ENCODE data around the gene SMYD1. TPM values are rescaled to one million over a fixed set of nuclear protein-coding genes. Genes with fewer than 3 reads are reported as not detected.

Gene SMYD1
- total RNA-seq, 1 donor from 2014 or later = not detected

DNA sequence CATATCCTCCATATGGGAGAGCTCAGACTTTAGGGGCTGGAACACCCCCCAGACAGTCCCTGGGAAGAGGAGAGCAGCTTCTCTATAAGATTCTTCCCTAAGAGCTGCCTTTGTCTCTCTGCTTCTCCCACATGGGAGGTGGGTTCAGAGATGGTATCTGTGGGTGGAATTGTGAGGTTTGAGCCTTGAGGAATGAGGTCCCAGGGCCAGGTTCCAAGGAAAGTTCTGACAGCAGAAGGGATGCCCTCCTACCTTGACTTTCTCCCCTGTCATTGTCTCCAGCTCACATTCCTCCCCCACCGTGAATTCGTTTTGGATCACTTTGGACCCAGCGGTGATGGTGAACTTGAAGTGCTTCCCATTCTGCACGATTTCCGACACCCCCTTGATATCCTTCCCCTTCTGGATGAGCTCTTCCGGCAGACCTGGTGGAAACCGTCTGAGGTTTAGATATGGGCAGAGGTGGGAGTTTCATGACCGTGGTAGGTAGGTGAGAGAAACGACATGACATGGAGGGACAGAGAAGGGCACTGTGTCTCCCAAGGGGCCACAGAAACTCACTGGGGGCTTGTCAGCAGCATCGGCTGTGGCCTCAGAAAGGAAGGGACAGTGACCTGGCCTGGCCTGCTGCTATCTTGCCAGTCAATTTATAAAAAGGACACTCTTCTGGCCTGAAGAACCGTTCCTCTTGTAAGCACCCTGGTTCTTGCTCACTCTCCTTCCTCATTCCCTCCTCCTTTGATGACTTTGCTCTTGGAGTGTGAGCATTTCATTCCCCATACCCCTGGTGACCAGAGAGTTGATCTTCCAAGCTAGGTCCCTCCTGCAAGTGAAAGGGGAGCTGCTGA is 58.5 kb downstream of the SMYD1 start:
- Mint-ChIP-seq H3K9me3 (no peaks in the 10 kb centered on the region), H3K4me1 (peaks cover 4% of the 10 kb centered on the region), H3K36me3 (no peaks in the 10 kb centered on the region), H3K4me3 (no peak overlapping the region), H3K27me3 (ENCODE audit: insufficient read depth, low read depth) (peaks cover 17% of the 10 kb centered on the region), H3K27ac (no peak overlapping the region)
- Histone ChIP-seq H3F3A (ENCODE audit: low read depth) (no peaks in the 10 kb centered on the region), H3K79me2 (ENCODE audit: low read depth) (no peaks in the 10 kb centered on the region), H3K4me3 (no peak overlapping the region), H3K4me1 (no peaks in the 10 kb centered on the region), H3K9me3 (ENCODE audit: low read depth) (no peaks in the 10 kb centered on the region), H3K36me3 (no peaks in the 10 kb centered on the region), H3K27ac (no peak overlapping the region), H2AFZ (replicated peaks) (no peak overlapping the region), H3K9ac (no peak overlapping the region), H3K27me3 (no peaks in the 10 kb centered on the region), H4K20me1 (ENCODE audit: low read depth) (no peaks in the 10 kb centered on the region), H3K4me2 (no peak overlapping the region)
- DNase-seq (ENCODE audit: low spot score) = no peak
- TF ChIP-seq EZH2 (IDR thresholded peaks at IDR 0.05) (no peak), EZH2phosphoT487 (IDR thresholded peaks at IDR 0.05) (no peak)
- TF ChIP-seq, protein P1, sequence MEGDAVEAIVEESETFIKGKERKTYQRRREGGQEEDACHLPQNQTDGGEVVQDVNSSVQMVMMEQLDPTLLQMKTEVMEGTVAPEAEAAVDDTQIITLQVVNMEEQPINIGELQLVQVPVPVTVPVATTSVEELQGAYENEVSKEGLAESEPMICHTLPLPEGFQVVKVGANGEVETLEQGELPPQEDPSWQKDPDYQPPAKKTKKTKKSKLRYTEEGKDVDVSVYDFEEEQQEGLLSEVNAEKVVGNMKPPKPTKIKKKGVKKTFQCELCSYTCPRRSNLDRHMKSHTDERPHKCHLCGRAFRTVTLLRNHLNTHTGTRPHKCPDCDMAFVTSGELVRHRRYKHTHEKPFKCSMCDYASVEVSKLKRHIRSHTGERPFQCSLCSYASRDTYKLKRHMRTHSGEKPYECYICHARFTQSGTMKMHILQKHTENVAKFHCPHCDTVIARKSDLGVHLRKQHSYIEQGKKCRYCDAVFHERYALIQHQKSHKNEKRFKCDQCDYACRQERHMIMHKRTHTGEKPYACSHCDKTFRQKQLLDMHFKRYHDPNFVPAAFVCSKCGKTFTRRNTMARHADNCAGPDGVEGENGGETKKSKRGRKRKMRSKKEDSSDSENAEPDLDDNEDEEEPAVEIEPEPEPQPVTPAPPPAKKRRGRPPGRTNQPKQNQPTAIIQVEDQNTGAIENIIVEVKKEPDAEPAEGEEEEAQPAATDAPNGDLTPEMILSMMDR (IDR thresholded peaks at IDR 0.05) = no peak

DNA sequence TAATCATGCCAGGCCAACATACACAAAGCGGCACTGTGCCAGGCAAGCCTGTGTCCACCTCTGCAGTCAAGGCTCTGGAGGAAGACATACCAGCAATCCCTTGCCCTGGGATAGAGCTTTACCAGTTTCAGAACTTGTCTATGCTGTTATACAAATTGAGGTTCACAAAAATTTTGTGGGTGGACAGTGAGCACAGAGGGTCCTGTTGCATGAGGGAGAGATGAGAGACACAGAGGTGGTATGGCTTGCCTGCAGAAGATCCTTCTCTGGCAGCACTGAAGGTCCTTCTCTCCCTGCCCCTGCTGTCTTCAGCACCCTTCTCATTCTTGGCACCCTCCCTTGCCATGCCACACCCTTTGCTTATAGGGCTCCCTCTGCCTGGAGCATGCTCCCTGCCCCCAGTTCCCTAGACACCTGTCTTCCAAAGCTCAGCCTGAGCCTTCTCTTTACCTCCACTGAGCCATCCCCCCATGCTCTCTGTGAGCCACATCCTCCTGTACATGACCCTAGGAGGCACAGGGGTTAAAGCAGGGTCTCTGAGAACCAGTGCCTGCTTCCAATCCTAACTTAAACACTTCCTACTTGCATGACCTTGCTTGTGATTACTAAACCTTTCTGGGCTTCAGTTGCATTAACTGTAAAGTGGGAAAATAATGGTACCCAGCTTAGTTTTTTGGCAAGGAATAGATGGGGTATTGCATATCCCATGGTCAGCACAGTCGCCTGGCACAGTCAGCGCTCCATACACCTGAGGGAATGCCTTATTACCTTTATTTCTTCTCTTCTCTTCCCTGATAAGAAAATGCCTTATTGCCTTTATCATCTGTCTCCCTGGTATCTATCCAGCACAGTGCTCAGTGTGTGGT is 59.4 kb downstream of the SMYD1 start:
- no peak overlapping the region for H3K9ac ChIP-seq
- no peak overlapping the region for H2AFZ ChIP-seq (replicated peaks)
- H3K27ac ChIP-seq = no peak overlapping the region
- no peaks in the 10 kb centered on the region for H3K27me3 ChIP-seq
- no peaks in the 10 kb centered on the region for H3F3A ChIP-seq (ENCODE audit: low read depth)
- no peaks in the 10 kb centered on the region for H3K36me3 ChIP-seq
- no peaks in the 10 kb centered on the region for H3K9me3 ChIP-seq (ENCODE audit: low read depth)
- no peak overlapping the region for H3K4me2 ChIP-seq
- TF ChIP-seq EZH2 (IDR thresholded peaks at IDR 0.05) (no peak), EZH2phosphoT487 (IDR thresholded peaks at IDR 0.05) (no peak)
- TF ChIP-seq, protein P1 (IDR thresholded peaks at IDR 0.05) = no peak
- Mint-ChIP-seq H3K9me3 (no peaks in the 10 kb centered on the region), H3K27me3 (ENCODE audit: insufficient read depth, low read depth) (peaks cover 17% of the 10 kb centered on the region), H3K4me3 (no peak overlapping the region), H3K4me1 (peaks cover 4% of the 10 kb centered on the region), H3K27ac (no peak overlapping the region), H3K36me3 (no peaks in the 10 kb centered on the region)
- H4K20me1 ChIP-seq (ENCODE audit: low read depth) = no peaks in the 10 kb centered on the region
- no peak for DNase-seq (ENCODE audit: low spot score)
- H3K4me1 ChIP-seq = no peaks in the 10 kb centered on the region
- no peak overlapping the region for H3K4me3 ChIP-seq
- H3K79me2 ChIP-seq (ENCODE audit: low read depth) = no peaks in the 10 kb centered on the region

- TF ChIP-seq, protein P1 (IDR thresholded peaks at IDR 0.05) = no peak
- TF ChIP-seq EZH2 (IDR thresholded peaks at IDR 0.05) (no peak), EZH2phosphoT487 (IDR thresholded peaks at IDR 0.05) (no peak)
- Histone ChIP-seq H3K9ac (no peak overlapping the region), H4K20me1 (ENCODE audit: low read depth) (no peaks in the 10 kb centered on the region), H3K27me3 (no peaks in the 10 kb centered on the region), H3F3A (ENCODE audit: low read depth) (no peaks in the 10 kb centered on the region), H3K36me3 (no peaks in the 10 kb centered on the region), H3K79me2 (ENCODE audit: low read depth) (no peaks in the 10 kb centered on the region), H3K9me3 (ENCODE audit: low read depth) (no peaks in the 10 kb centered on the region), H3K27ac (no peak overlapping the region), H2AFZ (replicated peaks) (no peak overlapping the region), H3K4me1 (no peaks in the 10 kb centered on the region), H3K4me3 (no peak overlapping the region), H3K4me2 (no peak overlapping the region)
- DNase-seq (ENCODE audit: low spot score) = no peak
- H3K27me3 Mint-ChIP-seq (ENCODE audit: insufficient read depth, low read depth) = peaks cover 17% of the 10 kb centered on the region
- no peaks in the 10 kb centered on the region for H3K36me3 Mint-ChIP-seq
- peaks cover 4% of the 10 kb centered on the region for H3K4me1 Mint-ChIP-seq
- H3K9me3 Mint-ChIP-seq = no peaks in the 10 kb centered on the region
- H3K4me3 Mint-ChIP-seq = no peak overlapping the region
- no peak overlapping the region for H3K27ac Mint-ChIP-seq
Observed at GRCh38 chr2:88127638-88127887, 59.9 kb downstream of the SMYD1 start.

All from neural progenitor cell (in vitro differentiated cells).